Gastroesophageal sphincter (tissue), 4 donors: Measurements from ENCODE around the gene LRBA. TPM values are rescaled to one million over a fixed set of nuclear protein-coding genes. Genes with fewer than 3 reads are reported as not detected.
"Not testable (repeated sequence)": the region's sequence is repeated elsewhere in the genome, so short reads cannot be mapped to it uniquely, and the experiment has no call there.

Experiments used
- ATAC-seq: fragments of 150-250 bp; one replicate; pipeline ENCODE4 v1.9.1; 2016; ENCODE audit warnings: mild to moderate bottlenecking, moderate library complexity
- H3K27ac ChIP-seq, 4 donors: fragments of 200-600 bp; sonication (generic) in 3 of 4; 1 replicate in 3 of 4; 2 replicates in 1 of 4; pipeline ENCODE4 v1.5.1; 2016 to 2019
- H3K27me3 ChIP-seq: fragments of 200-600 bp; sonication (generic); one replicate; pipeline ENCODE4 v1.5.1; 2019
- H3K36me3 ChIP-seq, 2 donors: fragments of 200-600 bp; sonication (generic); one replicate each; pipeline ENCODE4 v1.5.1; 2019; ENCODE audit warnings: control low read depth in 1 of 2
- H3K4me1 ChIP-seq, 3 donors: fragments of 200-600 bp; sonication (generic); 1 replicate in 2 of 3; 2 replicates in 1 of 3; pipeline ENCODE4 v1.5.1; 2016 to 2019; ENCODE audit warnings: control low read depth in 2 of 3
- H3K4me3 ChIP-seq, 2 donors: fragments of 200-600 bp; sonication (generic); one replicate each; pipeline ENCODE4 v1.5.1; 2019; ENCODE audit warnings: mild to moderate bottlenecking in 1 of 2, moderate library complexity in 1 of 2
- H3K9me3 ChIP-seq, 3 donors: fragments of 200-600 bp; sonication (generic); one replicate each; pipeline ENCODE4 v1.5.1; 2017 to 2019; ENCODE audit warnings: control low read depth in 2 of 3
- EP300 ChIP-seq: sonication (generic); formaldehyde crosslinking; IDR thresholded peaks from one replicate; pipeline ENCODE4 v1.6.1; 2017; ENCODE audit warnings: antibody characterized with exemption, mild to moderate bottlenecking
- POLR2A ChIP-seq, 2 donors: fragments of 450-650 bp; IDR thresholded peaks; one replicate each; pipeline ENCODE4 v1.6.1; 2017; ENCODE audit warnings: antibody characterized with exemption in 2 of 2, mild to moderate bottlenecking in 2 of 2, moderate library complexity in 1 of 2
- POLR2AphosphoS5 ChIP-seq: sonication (generic); formaldehyde crosslinking; IDR thresholded peaks from one replicate; pipeline ENCODE4 v1.6.1; 2017; ENCODE audit warnings: antibody characterized with exemption
- WGBS, 2 donors: methylation state at CpG; one replicate each; pipeline ENCODE4 v1.1.5; 2018; ENCODE audit warnings: low coverage in 1 of 2; 5-methylcytosine and 5-hydroxymethylcytosine counted together
- total RNA-seq, 4 donors: library from RNA; depleted of rRNA; stranded (reverse); fragments of >200 nt; gene quantifications; one replicate each; pipeline ENCODE4 v1.1.0, GENCODE V29; 2016
- TF ChIP-seq, protein P1 (sequence below), 4 experiments: fragments of 200-600 bp in 2 of 4; fragments of 450-650 bp in 2 of 4; sonication (generic) in 1 of 4; IDR thresholded peaks; one replicate each; pipeline ENCODE4 v1.5.1; 2017 to 2019; ENCODE audit warnings: antibody characterized with exemption in 4 of 4, mild to moderate bottlenecking in 2 of 4, moderate library complexity in 2 of 4

The LRBA gene
- total RNA-seq, 4 donors from 2014 or later, result 18.4 to 35.0 (median 23.2) TPM

DNA sequence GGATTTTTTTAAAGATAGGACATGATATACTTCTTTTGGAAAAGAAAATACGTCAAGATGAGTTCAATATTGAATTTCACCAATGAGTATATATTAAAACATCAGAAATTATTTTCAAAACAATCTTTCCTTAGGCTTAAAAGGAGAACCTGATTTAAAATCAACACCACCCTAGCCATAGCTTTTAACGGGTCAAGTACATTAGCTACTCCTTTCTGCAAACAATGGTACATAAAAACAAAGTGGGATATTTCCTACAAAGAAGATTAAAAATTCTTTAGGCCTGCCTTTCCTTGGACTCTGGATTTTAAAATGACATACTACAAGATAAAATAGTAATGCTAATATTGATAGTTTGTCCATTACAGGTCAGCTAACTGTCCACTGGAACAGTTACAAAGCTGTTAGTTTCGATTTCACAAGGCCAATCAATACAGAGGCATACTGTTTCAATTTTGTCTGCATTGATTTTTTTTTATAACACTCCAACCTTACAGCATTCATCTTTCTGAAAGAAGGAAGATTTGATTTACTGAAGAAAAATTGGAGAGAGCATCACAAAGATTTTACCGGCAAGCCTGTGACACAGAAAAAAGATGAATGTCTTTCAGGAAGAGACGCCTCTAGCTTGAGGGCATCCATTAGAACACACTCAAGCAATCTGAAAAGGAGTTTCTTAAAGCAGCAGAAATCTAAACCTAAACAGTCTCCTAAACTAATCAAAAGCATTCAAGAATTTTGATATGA lies 335.9 kb downstream of the LRBA start:
- TF ChIP-seq POLR2A (IDR thresholded peaks at IDR 0.05), result no peak
- TF ChIP-seq, protein P1, sequence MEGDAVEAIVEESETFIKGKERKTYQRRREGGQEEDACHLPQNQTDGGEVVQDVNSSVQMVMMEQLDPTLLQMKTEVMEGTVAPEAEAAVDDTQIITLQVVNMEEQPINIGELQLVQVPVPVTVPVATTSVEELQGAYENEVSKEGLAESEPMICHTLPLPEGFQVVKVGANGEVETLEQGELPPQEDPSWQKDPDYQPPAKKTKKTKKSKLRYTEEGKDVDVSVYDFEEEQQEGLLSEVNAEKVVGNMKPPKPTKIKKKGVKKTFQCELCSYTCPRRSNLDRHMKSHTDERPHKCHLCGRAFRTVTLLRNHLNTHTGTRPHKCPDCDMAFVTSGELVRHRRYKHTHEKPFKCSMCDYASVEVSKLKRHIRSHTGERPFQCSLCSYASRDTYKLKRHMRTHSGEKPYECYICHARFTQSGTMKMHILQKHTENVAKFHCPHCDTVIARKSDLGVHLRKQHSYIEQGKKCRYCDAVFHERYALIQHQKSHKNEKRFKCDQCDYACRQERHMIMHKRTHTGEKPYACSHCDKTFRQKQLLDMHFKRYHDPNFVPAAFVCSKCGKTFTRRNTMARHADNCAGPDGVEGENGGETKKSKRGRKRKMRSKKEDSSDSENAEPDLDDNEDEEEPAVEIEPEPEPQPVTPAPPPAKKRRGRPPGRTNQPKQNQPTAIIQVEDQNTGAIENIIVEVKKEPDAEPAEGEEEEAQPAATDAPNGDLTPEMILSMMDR (IDR thresholded peaks at IDR 0.05), result no peak
- no peak for TF ChIP-seq EP300
- no peak for TF ChIP-seq POLR2AphosphoS5
- no peaks in the 10 kb centered on the region for H3K9me3 ChIP-seq
- 70 to 84% methylated on average over 5 of the region's 5 CpGs for WGBS, 2 donors
- no peak for ATAC-seq
- H3K4me3 ChIP-seq, result no peak overlapping the region
- no peaks in the 10 kb centered on the region for H3K27me3 ChIP-seq
- no peaks in the 10 kb centered on the region for H3K4me1 ChIP-seq
- no peaks in the 10 kb centered on the region for H3K36me3 ChIP-seq
- H3K27ac ChIP-seq, result no peak overlapping the region

GRCh38 chr4:150673793-150674192 lies 341.3 kb downstream of the LRBA start:
- H3K36me3 ChIP-seq, result no peaks in the 10 kb centered on the region
- TF ChIP-seq, protein P1 (IDR thresholded peaks at IDR 0.05), result no peak
- no peak for TF ChIP-seq POLR2A (IDR thresholded peaks at IDR 0.05)
- TF ChIP-seq POLR2AphosphoS5, result no peak
- TF ChIP-seq EP300, result no peak
- WGBS, 2 donors, result 95 to 100% methylated on average over 2 of the region's 2 CpGs
- no peaks in the 10 kb centered on the region for H3K9me3 ChIP-seq
- H3K27ac ChIP-seq, result no peak overlapping the region
- no peaks in the 10 kb centered on the region for H3K4me1 ChIP-seq
- ATAC-seq, result no peak
- no peak overlapping the region for H3K4me3 ChIP-seq
- H3K27me3 ChIP-seq, result no peaks in the 10 kb centered on the region

- H3K4me1 ChIP-seq, result no peaks in the 10 kb centered on the region
- H3K4me3 ChIP-seq, result no peak overlapping the region
- TF ChIP-seq POLR2A (IDR thresholded peaks at IDR 0.05) (no peak), POLR2AphosphoS5 (no peak), EP300 (no peak)
- TF ChIP-seq, protein P1 (IDR thresholded peaks at IDR 0.05), result no peak
- no peaks in the 10 kb centered on the region for H3K36me3 ChIP-seq
- H3K27me3 ChIP-seq, result no peaks in the 10 kb centered on the region
- H3K9me3 ChIP-seq, result no peaks in the 10 kb centered on the region
- H3K27ac ChIP-seq, result no peak overlapping the region
- 84 to 91% methylated on average over 2 of the region's 2 CpGs for WGBS, 2 donors
- no peak for ATAC-seq
These were observed 346.3 kb downstream of the LRBA start for GRCh38 chr4:150668824-150669223.

GRCh38 chr4:150664935-150665334 lies 350.1 kb downstream of the LRBA start:
- no peaks in the 10 kb centered on the region for H3K9me3 ChIP-seq
- ATAC-seq, result no peak
- H3K27ac ChIP-seq, result no peak overlapping the region
- no peaks in the 10 kb centered on the region for H3K27me3 ChIP-seq
- WGBS, 2 donors, result 100% methylated on average over 1 to 2 of the region's 2 CpGs
- H3K36me3 ChIP-seq, result no peaks in the 10 kb centered on the region
- no peak overlapping the region for H3K4me3 ChIP-seq
- TF ChIP-seq POLR2AphosphoS5, result no peak
- no peak for TF ChIP-seq EP300
- TF ChIP-seq, protein P1 (IDR thresholded peaks at IDR 0.05), result no peak
- TF ChIP-seq POLR2A (IDR thresholded peaks at IDR 0.05), result no peak
- no peaks in the 10 kb centered on the region for H3K4me1 ChIP-seq

DNA sequence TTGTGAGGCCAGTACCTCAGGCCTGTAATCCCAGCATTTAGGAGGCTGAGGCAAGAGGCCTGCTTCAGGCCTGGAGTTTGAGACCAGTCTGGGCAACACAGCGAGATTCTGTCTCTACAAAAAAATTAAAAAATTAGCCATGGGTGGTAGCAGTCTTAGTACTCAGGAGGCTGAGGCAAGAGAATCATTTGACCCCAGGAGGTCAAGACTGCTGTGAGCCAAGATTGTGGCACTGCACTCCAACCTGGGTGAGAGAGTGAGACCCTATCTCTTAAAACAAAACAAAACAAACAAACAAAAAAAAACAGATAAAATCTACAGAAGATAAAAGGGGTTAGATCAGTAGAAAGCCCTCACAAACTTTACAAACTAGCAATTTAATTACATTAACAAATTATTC lies 352.4 kb downstream of the LRBA start:
- Histone ChIP-seq H3K27ac (no peak overlapping the region), H3K4me3 (no peak overlapping the region), H3K27me3 (no peaks in the 10 kb centered on the region), H3K36me3 (no peaks in the 10 kb centered on the region), H3K4me1 (no peaks in the 10 kb centered on the region), H3K9me3 (no peaks in the 10 kb centered on the region)
- 100% methylated on average over 1 of the region's 1 CpG; no CpG with 5 or more reads in 1 of the 2 donors for WGBS, 2 donors
- TF ChIP-seq POLR2AphosphoS5, result no peak
- TF ChIP-seq EP300, result no peak
- TF ChIP-seq, protein P1 (IDR thresholded peaks at IDR 0.05), result no peak
- TF ChIP-seq POLR2A (IDR thresholded peaks at IDR 0.05), result no peak
- ATAC-seq, result no peak

GRCh38 chr4:150661551-150661950 lies 353.5 kb downstream of the LRBA start:
- H3K27me3 ChIP-seq, H3K4me1 ChIP-seq, H3K4me3 ChIP-seq, H3K9me3 ChIP-seq, H3K27ac ChIP-seq, H3K36me3 ChIP-seq, ATAC-seq: not testable (repeated sequence)
- 91 to 100% methylated on average over 2 to 6 of the region's 6 CpGs for WGBS, 2 donors

DNA sequence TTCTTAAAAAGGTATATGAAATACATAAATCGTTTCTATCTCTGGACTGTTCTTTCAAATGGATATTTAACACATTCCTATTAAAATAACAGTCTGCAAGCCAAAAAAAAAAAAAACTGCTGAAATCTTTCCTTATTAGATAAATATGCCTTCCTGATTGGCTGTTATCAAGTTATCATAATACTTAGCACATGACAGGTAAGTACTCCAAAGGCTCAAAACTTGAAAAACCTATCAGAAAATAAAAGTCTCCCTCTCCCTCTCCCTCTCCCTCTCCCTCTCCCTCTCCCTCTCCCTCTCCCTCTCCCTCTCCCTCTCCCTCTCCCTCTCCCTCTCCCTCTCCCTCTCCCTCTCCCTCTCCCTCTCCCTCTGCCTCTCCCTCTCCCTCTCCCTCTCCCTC lies 356.8 kb downstream of the LRBA start:
- not testable (repeated sequence) for H3K36me3 ChIP-seq, H3K4me3 ChIP-seq, H3K4me1 ChIP-seq, H3K27me3 ChIP-seq, H3K9me3 ChIP-seq, H3K27ac ChIP-seq, ATAC-seq
- 60 to 73% methylated on average over 1 of the region's 1 CpG for WGBS, 2 donors
